ENCODE measurements around the gene ALPP.

ALPP gene

DNA sequence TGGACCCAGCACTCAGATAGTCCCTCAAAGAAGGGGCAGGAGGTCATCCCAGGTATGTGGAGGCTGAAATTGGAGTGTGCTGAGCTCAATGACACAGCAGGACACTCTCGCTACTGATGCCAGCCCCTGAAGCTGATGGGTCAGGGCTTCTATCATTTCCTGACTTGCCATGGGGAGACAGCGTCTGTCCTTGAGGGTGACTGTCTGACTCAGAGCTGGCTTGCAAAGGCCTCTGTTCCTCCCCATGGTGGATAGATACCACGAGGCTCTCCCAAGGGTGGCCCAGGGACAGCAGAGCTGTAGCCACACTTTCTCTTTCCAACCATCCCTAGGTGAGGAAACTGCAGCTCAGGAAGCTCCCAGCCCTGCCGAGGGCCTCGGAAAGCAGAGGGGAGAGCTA is 38.9 kb downstream of the ALPP start:
- H3K36me3 ChIP-seq: no peaks in the 10 kb centered on the region
- H3K4me3 ChIP-seq: no peak overlapping the region
- H3K27me3 ChIP-seq: peaks cover 0 to 77% of the 10 kb centered on the region in 2 donors
- no peaks in the 10 kb centered on the region for H3K9me3 ChIP-seq
- DNase-seq: peak in 1 of 2 donors; percentile 34
- intact Hi-C loops (cut with DNase I; ENCODE audit: low total_unique reads): no loop called here
- peaks cover 0 to 28% (median 25%) of the 10 kb centered on the region in 4 donors for H3K4me1 ChIP-seq
- TF ChIP-seq, protein P1, sequence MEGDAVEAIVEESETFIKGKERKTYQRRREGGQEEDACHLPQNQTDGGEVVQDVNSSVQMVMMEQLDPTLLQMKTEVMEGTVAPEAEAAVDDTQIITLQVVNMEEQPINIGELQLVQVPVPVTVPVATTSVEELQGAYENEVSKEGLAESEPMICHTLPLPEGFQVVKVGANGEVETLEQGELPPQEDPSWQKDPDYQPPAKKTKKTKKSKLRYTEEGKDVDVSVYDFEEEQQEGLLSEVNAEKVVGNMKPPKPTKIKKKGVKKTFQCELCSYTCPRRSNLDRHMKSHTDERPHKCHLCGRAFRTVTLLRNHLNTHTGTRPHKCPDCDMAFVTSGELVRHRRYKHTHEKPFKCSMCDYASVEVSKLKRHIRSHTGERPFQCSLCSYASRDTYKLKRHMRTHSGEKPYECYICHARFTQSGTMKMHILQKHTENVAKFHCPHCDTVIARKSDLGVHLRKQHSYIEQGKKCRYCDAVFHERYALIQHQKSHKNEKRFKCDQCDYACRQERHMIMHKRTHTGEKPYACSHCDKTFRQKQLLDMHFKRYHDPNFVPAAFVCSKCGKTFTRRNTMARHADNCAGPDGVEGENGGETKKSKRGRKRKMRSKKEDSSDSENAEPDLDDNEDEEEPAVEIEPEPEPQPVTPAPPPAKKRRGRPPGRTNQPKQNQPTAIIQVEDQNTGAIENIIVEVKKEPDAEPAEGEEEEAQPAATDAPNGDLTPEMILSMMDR (IDR thresholded peaks at IDR 0.05): no peak
- H3K27ac ChIP-seq: no peak overlapping the region

DNA sequence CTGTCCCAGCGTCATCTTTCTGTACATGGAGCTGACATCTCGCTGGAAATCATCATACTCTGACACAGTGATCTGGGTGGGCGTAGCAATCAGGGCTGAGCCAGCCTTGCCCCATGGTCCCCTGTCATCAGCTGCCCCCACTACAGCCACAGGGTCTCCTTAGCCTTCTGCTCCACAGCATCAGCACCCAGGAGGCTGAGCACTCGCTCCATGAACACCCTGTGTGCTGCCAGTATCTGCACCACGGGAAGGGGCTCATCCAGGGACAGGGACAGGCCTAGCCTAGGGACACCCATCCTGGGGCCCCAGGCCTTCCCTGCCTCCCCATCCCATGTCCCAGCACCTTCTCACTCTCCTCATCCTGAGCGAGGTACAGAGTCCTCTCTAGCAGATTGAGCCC is 39.5 kb downstream of the ALPP start:
- Histone ChIP-seq H3K27me3 (peaks cover 0 to 77% of the 10 kb centered on the region in 2 donors), H3K4me1 (peaks cover 0 to 28% (median 25%) of the 10 kb centered on the region in 4 donors), H3K9me3 (peaks cover 0 to 3% (median 0%) of the 10 kb centered on the region in 3 donors), H3K27ac (no peak overlapping the region), H3K36me3 (no peaks in the 10 kb centered on the region), H3K4me3 (no peak overlapping the region)
- intact Hi-C loops (cut with DNase I; ENCODE audit: low total_unique reads): no loop called here
- TF ChIP-seq, protein P1 (IDR thresholded peaks at IDR 0.05): no peak
- peak in 1 of 2 donors; percentile 59 for DNase-seq

DNA sequence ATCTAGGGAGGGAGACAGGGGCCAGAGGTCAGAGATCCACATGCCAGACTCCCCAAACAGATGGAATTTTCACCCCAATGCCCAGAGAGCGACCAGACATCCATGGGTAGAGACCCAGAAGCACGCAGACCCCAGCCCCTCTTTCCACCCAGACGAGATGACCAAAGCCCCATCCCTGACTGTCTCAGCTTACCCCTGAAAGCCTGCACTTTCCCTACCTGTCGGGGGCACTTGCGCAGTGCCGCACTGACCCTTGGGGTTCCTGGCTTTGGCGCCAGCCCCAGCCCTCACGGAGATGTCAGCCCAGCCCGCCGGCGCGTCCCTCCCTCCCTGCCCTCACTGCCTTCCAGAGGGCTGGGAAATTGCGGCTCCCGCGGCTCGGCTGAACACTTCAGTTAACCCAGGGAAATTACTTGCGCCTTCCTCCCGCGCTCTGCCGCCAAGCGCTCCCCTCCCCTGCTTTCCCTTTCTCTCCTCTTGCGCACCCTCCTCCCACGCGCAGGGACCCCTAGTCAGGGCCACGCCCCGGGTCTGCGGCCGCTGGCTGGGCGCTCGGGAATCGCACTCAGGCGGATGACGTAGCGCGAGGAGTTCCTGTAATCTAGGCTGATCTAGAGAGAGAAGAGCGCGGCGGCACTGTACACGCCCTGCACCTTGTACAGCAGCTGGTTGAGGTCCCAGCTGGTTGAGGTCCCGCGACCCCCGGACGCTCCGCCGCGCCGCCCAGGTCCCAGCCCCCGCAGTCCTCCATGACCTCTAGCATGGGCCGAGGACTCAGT is 40.1 kb downstream of the ALPP start:
- Histone ChIP-seq H3K4me3 (peak overlapping the region; percentile 11 to 30), H3K27me3 (peaks cover 0 to 77% of the 10 kb centered on the region in 2 donors), H3K27ac (no peak overlapping the region)

DNA sequence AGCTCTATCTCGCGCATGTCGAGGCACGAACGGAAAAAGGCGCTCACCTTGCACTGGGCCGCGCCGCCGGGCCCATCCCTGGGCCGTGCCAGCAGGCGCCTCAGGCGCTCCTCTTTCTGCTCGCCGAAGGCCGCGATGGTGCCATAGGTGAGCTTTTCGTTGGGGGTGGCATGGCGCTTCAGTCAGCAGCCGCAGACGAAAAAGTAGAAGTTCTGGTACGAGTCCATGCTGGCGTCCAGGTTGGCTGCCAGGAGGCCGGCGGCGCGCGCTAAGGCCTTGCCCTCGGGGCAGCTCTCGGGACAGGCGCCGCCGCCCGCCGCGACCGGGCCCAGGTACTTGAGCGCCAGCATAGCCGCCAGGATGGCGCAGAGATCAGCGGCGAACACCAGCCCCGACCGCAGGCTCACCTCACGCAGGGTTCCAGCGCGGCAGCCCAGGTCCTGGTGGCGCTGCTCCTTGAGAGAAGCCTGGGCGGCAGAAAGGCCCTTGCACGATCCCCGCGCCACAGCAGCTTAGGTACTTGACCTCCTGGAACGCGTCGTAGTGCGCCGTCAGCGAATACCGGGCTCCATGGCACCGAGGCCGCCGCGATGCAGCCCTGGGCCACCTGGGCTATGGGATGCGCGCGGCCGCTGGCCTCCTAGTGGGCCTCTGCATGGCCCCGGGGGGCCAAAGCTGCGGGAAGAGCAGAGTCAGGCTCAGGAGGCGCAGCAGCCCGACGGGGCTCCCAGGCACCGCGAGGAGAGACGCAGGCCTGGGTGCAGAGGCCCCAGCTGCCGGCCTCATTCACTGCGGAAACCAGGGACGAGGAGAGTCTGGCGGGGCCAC is 40.9 kb downstream of the ALPP start:
- Histone ChIP-seq H3K36me3 (no peaks in the 10 kb centered on the region), H3K4me3 (peak overlapping the region; percentile 11 to 30), H3K4me1 (peaks cover 0 to 28% (median 25%) of the 10 kb centered on the region in 4 donors), H3K27me3 (peaks cover 0 to 74% of the 10 kb centered on the region in 2 donors), H3K27ac (no peak overlapping the region), H3K9me3 (peaks cover 0 to 3% (median 0%) of the 10 kb centered on the region in 3 donors)
- peak in 1 of 2 donors; percentile 43 for DNase-seq
- intact Hi-C loops (cut with DNase I; ENCODE audit: low total_unique reads): no loop called here
- TF ChIP-seq, protein P1 (IDR thresholded peaks at IDR 0.05): no peak

More for the DNA sequence above, 40.1 kb downstream of the ALPP start:
- peaks cover 0 to 3% (median 0%) of the 10 kb centered on the region in 3 donors for H3K9me3 ChIP-seq
- H3K4me1 ChIP-seq: peaks cover 0 to 28% (median 25%) of the 10 kb centered on the region in 4 donors
- TF ChIP-seq, protein P1 (IDR thresholded peaks at IDR 0.05): no peak
- peak in 1 of 2 donors; percentile 53 for DNase-seq
- intact Hi-C loops (cut with DNase I; ENCODE audit: low total_unique reads): no loop called here
- no peaks in the 10 kb centered on the region for H3K36me3 ChIP-seq

DNA sequence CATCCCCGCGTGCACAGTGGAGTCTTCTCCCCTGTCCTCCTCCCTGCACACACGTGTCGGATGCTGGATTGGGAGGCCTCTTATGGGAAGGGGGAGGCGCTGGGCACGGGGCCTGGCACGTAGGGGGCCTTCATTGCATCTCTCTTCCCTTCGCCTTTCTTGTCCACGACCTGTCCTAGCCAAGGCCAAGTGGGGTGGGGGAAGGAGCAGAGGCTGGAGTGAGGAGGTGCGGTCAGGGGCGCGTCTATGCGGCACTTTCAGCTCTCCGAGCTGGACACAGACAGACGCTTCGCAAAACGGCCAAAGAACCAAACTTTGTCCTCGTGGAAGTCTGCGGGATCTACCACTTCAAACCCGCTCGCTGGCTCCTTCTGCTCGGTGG is 41.5 kb downstream of the ALPP start:
- H3K27ac ChIP-seq: no peak overlapping the region
- H3K4me3 ChIP-seq: no peak overlapping the region
- peaks cover 0 to 3% (median 0%) of the 10 kb centered on the region in 3 donors for H3K9me3 ChIP-seq
- TF ChIP-seq, protein P1 (IDR thresholded peaks at IDR 0.05): no peak
- peaks cover 0 to 28% (median 25%) of the 10 kb centered on the region in 4 donors for H3K4me1 ChIP-seq
- peak in 1 of 2 donors; percentile 42 for DNase-seq
- H3K27me3 ChIP-seq: peaks cover 0 to 72% of the 10 kb centered on the region in 2 donors
- intact Hi-C loops (cut with DNase I; ENCODE audit: low total_unique reads): no loop called here
- no peaks in the 10 kb centered on the region for H3K36me3 ChIP-seq

All from tibial artery (tissue), 4 donors.